HepG2 (cell line): ENCODE measurements around the gene NPY. TPM values are rescaled to one million over a fixed set of nuclear protein-coding genes. Genes with fewer than 3 reads are reported as not detected.

Experiments
- ATAC-seq: fragments of 200-7000 bp; cut with Tn5 transposase; 3 replicates; pipeline ENCODE4 v1.9.1; 2020; ENCODE audit warnings: mild to moderate bottlenecking, moderate library complexity
- BruUV-seq: library from RNA; stranded (reverse); fragments of 400-500 nt; replicated peaks from 2 replicates; lab custom pipeline; 2021; lab: Mats Ljungman, UMichigan
- CTCF ChIA-PET: fragments of 300-600 bp; formaldehyde crosslinking; extraction: SDS; loops from one replicate; lab custom pipeline; 2021; ENCODE audit warnings: low total read pairs, inconsistent platforms, low intra/inter-chr PET ratio; lab: Yijun Ruan, JAX
- POLR2A ChIA-PET: fragments of 350-600 bp; sonication (Branson Sonifier 250); formaldehyde crosslinking; loops from one replicate; lab custom pipeline; 2020; ENCODE audit warnings: antibody characterized with exemption, inconsistent platforms; lab: Yijun Ruan, JAX
- DNase-seq: peaks from one replicate; pipeline ENCODE4 v3.0.0-alpha.2; 2015; ENCODE audit warnings: low spot score
- FAIRE-seq: peaks from 3 replicates; lab custom pipeline; 2011; peaks lifted over from hg19 to GRCh38; lab: Jason Lieb, UNC
- H2AFZ ChIP-seq: one replicate; pipeline ENCODE4 v1.6.1; 2011; ENCODE audit warnings: low read length, inconsistent platforms
- H3K27ac ChIP-seq: fragments of 300-600 bp; 3 replicates; pipeline ENCODE4 v1.8.0; 2011; ENCODE audit warnings: mixed run types, mild to moderate bottlenecking, mixed read lengths, low read length, inconsistent platforms; ENCODE audit not compliant: insufficient read depth; ENCODE audit errors: extremely low read length
- H3K27me3 ChIP-seq, 2 experiments: fragments of 200-600 bp in 1 of 2; 2 replicates in 1 of 2; 3 replicates in 1 of 2; pipeline versions ENCODE4 v1.6.0 to v1.8.0; 2011; ENCODE audit warnings: low read length in 2 of 2, mild to moderate bottlenecking in 2 of 2, moderate library complexity in 2 of 2, inconsistent platforms in 1 of 2; ENCODE audit not compliant: insufficient read depth in 2 of 2, control insufficient read depth in 1 of 2
- H3K36me3 ChIP-seq, 2 experiments: fragments of 200-600 bp in 1 of 2; replicated peaks in 1 of 2; 2 replicates in 1 of 2; 3 replicates in 1 of 2; pipeline versions ENCODE4 v1.5.1 to v1.8.0; 2011; ENCODE audit warnings: low read length in 2 of 2, inconsistent platforms in 1 of 2; ENCODE audit not compliant: insufficient read depth in 2 of 2, control insufficient read depth in 1 of 2
- H3K4me1 ChIP-seq: 2 replicates; pipeline ENCODE4 v1.5.1; 2012; ENCODE audit warnings: low read length, inconsistent platforms; ENCODE audit not compliant: insufficient read depth
- H3K4me2 ChIP-seq: 2 replicates; pipeline ENCODE4 v1.6.0; 2011; ENCODE audit warnings: low read depth, low read length, inconsistent platforms
- H3K4me3 ChIP-seq, 3 experiments: fragments of 200-600 bp in 1 of 3; sonication (generic), shearing (Covaris generic) in 1 of 3; replicated peaks in 1 of 3; 2 replicates each; pipeline ENCODE4 v1.5.1; 2011 to 2016; ENCODE audit warnings: low read length in 3 of 3, inconsistent platforms in 2 of 3, low read depth in 2 of 3, mild to moderate bottlenecking in 2 of 3, control low read depth in 1 of 3, mixed read lengths in 1 of 3; ENCODE audit not compliant: insufficient read depth in 1 of 3
- H3K79me2 ChIP-seq: one replicate; pipeline ENCODE4 v1.6.1; 2011; ENCODE audit warnings: low read length, inconsistent platforms; ENCODE audit not compliant: insufficient read depth
- H3K9ac ChIP-seq: 2 replicates; pipeline ENCODE4 v1.6.0; 2011; ENCODE audit warnings: mild to moderate bottlenecking, low read depth, low read length, inconsistent platforms; ENCODE audit not compliant: insufficient read depth
- H3K9me3 ChIP-seq: 2 replicates; pipeline ENCODE4 v1.5.1; 2012; ENCODE audit warnings: mild to moderate bottlenecking, low read length
- H4K20me1 ChIP-seq: 2 replicates; pipeline ENCODE4 v1.6.0; 2011; ENCODE audit warnings: inconsistent platforms, mild to moderate bottlenecking, low read length, moderate library complexity; ENCODE audit not compliant: insufficient read depth
- ATF7 ChIP-seq, 2 experiments: fragments of 450-650 bp in 1 of 2; sonication (generic) in 1 of 2; formaldehyde crosslinking in 1 of 2; IDR thresholded peaks; 2 replicates each; pipeline versions ENCODE4 v1.4.0 to v1.6.1; 2016 to 2020; ENCODE audit warnings: antibody characterized with exemption in 1 of 2, mild to moderate bottlenecking in 1 of 2, missing genetic modification reagents in 1 of 2
- GPN1 ChIP-seq: sonication (generic); formaldehyde crosslinking; IDR thresholded peaks from 2 replicates; pipeline ENCODE4 v1.5.1; 2020; ENCODE audit warnings: missing genetic modification reagents, borderline replicate concordance
- KAT2B ChIP-seq: fragments of 150-350 bp; IDR thresholded peaks from 2 replicates; pipeline ENCODE4 v1.6.1; 2014; ENCODE audit warnings: low read depth, low read length, borderline replicate concordance
- THAP7 ChIP-seq: sonication (generic); formaldehyde crosslinking; IDR thresholded peaks from 2 replicates; pipeline ENCODE4 v1.8.1; 2023; ENCODE audit warnings: mild to moderate bottlenecking, missing genetic modification reagents
- THRA ChIP-seq: sonication (generic); formaldehyde crosslinking; IDR thresholded peaks from 2 replicates; pipeline ENCODE4 v1.4.0; 2020; ENCODE audit warnings: missing genetic modification reagents, borderline replicate concordance
- ZNF720 ChIP-seq: sonication (generic); formaldehyde crosslinking; IDR thresholded peaks from 2 replicates; pipeline ENCODE4 v1.4.0; 2020; ENCODE audit warnings: missing genetic modification reagents
- ZNF782 ChIP-seq: sonication (generic); formaldehyde crosslinking; IDR thresholded peaks from 2 replicates; pipeline ENCODE4 v1.4.0; 2020; ENCODE audit warnings: missing genetic modification reagents, mild to moderate bottlenecking, borderline replicate concordance
- WGBS: methylation state at CpG from one replicate; pipeline ENCODE4 v1.1.6; 2017; ENCODE audit warnings: low lambda C conversion rate; 5-methylcytosine and 5-hydroxymethylcytosine counted together
- in situ Hi-C: cut with HindIII; loops from 2 replicates; pipeline ENCODE4 v1.10.0; 2017; ENCODE audit warnings: low pct_unique_long_range_greater_than_20kb; ENCODE audit not compliant: extremely low pct_ligation_motif_present
- intact Hi-C: fragments of 100-400 bp; cut with micrococcal nuclease; formaldehyde crosslinking; loops from one replicate; pipeline ENCODE4 v1.10.0; 2022; ENCODE audit not compliant: unreplicated experiment
- polyA plus RNA-seq, 8 experiments: library from polyadenylated mRNA; depleted of rRNA in 3 of 8; stranded (reverse) in 7 of 8; unstranded in 1 of 8; fragments of >200 nt; fragmentation: Illumina TruSeq in 4 of 8; extraction: Trizol in 4 of 8; gene quantifications; 2 replicates each; pipeline versions ENCODE4 v1.2.1 to v1.2.3, GENCODE V29; 2011 to 2016; ENCODE audit warnings: low read depth in 4 of 8, missing spikeins in 1 of 8, mixed read lengths in 1 of 8; ENCODE audit not compliant: insufficient read depth in 1 of 8
- total RNA-seq, 5 experiments: library from RNA; depleted of rRNA; stranded (reverse); fragments of >200 nt; fragmentation: Illumina TruSeq; extraction: Trizol; gene quantifications; 2 replicates each; pipeline ENCODE4 v1.2.3, GENCODE V29; 2016; ENCODE audit warnings: low read depth in 1 of 5

Gene NPY
- total and polyA plus RNA-seq, 2 of the 13 experiments (the other 11 are each of a cell fraction or from before 2014, with no cell fraction given): not detected

- CTCF ChIA-PET: no interaction called here
- no peaks in the 10 kb centered on the region for H3K79me2 ChIP-seq
- 0 out of 5 replicates have a peak, but pooled peaks cover 0 to 1% of the 10 kb centered on the region in 2 experiments for H3K27me3 ChIP-seq
- H2AFZ ChIP-seq: no peak overlapping the region
- no peaks in the 10 kb centered on the region for H3K9me3 ChIP-seq
- H3K4me1 ChIP-seq: no peaks in the 10 kb centered on the region
- H3K4me2 ChIP-seq: no peak overlapping the region
- intact Hi-C loops (no loop called here), in situ Hi-C loops (no loop called here)
- no peak overlapping the region for H3K27ac ChIP-seq
- no peaks in the 10 kb centered on the region for H3K36me3 ChIP-seq
- POLR2A ChIA-PET: no interaction called here
- DNase-seq (no peak), ATAC-seq (no peak), FAIRE-seq (no peak)
- H3K9ac ChIP-seq: no peak overlapping the region
- 0% methylated on average over 2 of the region's 2 CpGs for WGBS
- TF ChIP-seq ZNF720 (no peak), GPN1 (CRISPR knock-in tag) (no peak), THRA (no peak), KAT2B (no peak), THAP7 (no peak)
- no peaks in the 10 kb centered on the region for H4K20me1 ChIP-seq
- H3K4me3 ChIP-seq: no peak overlapping the region
- BruUV-seq: no TSS peak
These were observed 17.7 kb downstream of the NPY start for GRCh38 chr7:24301703-24302102.

DNA sequence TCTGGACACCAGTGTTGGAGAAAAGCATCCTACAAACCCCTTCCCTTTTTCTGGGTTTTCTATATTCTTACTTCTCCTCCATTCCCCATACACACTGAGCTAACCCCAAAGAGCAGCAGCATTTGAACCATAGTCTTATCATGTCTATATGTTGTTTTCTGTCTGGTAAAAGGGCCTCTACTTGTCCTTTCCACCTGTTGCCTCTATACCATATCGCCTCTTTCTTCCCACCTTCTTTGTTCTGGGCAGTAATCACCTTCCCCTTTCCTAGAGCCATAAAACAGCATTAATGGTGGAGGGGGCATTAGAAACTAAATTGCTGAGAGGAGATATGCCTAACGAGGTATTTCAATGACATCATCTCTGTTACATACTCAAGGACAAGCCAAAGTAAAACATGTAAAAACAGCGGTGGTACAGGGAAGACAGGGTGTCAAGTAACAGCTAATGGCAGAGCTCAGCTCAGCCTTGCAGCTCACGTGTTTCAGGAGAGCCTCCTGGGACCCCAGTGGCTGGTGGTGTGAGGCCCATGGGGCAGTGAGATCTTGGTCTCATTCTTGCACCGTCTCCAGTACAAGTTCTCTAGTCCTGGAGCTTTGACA lies 20.6 kb downstream of the NPY start:
- CTCF ChIA-PET: no interaction called here
- 2% methylated on average over 5 of the region's 5 CpGs for WGBS
- no peak overlapping the region for H3K9ac ChIP-seq
- no peaks in the 10 kb centered on the region for H3K79me2 ChIP-seq
- H3K36me3 ChIP-seq: no peaks in the 10 kb centered on the region
- BruUV-seq: no TSS peak
- no peak for ATAC-seq
- no peak for FAIRE-seq
- H3K27ac ChIP-seq: no peak overlapping the region
- TF ChIP-seq ZNF782 (CRISPR knock-in tag) (no peak), ATF7 (IDR thresholded peaks at IDR 0.05) (peak; percentile 67), ATF7 (CRISPR knock-in tag; IDR thresholded peaks at IDR 0.05) (no peak)
- no peak for DNase-seq
- H3K27me3 ChIP-seq: 0 out of 5 replicates have a peak, but pooled peaks cover 0 to 1% of the 10 kb centered on the region in 2 experiments
- no peaks in the 10 kb centered on the region for H3K9me3 ChIP-seq
- no peak overlapping the region for H3K4me2 ChIP-seq
- intact Hi-C loops: no loop called here
- POLR2A ChIA-PET: no interaction called here
- no peaks in the 10 kb centered on the region for H3K4me1 ChIP-seq
- no peak overlapping the region for H2AFZ ChIP-seq
- in situ Hi-C loops: no loop called here
- H4K20me1 ChIP-seq: no peaks in the 10 kb centered on the region
- H3K4me3 ChIP-seq: no peak overlapping the region
